WTC11 (cell line): Measurements from ENCODE around the gene FERMT2. TPM values are rescaled to one million over a fixed set of nuclear protein-coding genes. Genes with fewer than 3 reads are reported as not detected.

ENCODE experiments used
- ATAC-seq: fragments of 200-7000 bp; cut with Tn5 transposase; 2 replicates; pipeline ENCODE4 v1.10.0; 2021; ENCODE audit warnings: mild to moderate bottlenecking, moderate library complexity
- CTCF ChIA-PET: fragments of 300-600 bp; sonication (Branson Sonifier 250); formaldehyde crosslinking; loops from one replicate; lab custom pipeline; 2021; ENCODE audit warnings: antibody characterized with exemption; lab: Charles Lee
- POLR2A ChIA-PET: fragments of 350-600 bp; sonication (Branson Sonifier 250); formaldehyde crosslinking; loops from one replicate; lab custom pipeline; 2021; ENCODE audit warnings: antibody characterized with exemption; lab: Charles Lee
- DNase-seq: peaks from one replicate; pipeline ENCODE4 v3.0.0; 2021; ENCODE audit warnings: low spot score
- H3K27ac Mint-ChIP-seq: 2 replicates; pipeline ENCODE4 v1.8.0; 2021; ENCODE audit warnings: mixed read lengths
- H3K27me3 Mint-ChIP-seq: 2 replicates; pipeline ENCODE4 v1.8.0; 2021; ENCODE audit warnings: low read depth, mild to moderate bottlenecking, moderate library complexity, mixed read lengths
- H3K36me3 Mint-ChIP-seq: 2 replicates; pipeline ENCODE4 v1.8.0; 2021; ENCODE audit warnings: mixed read lengths
- H3K4me1 Mint-ChIP-seq: 2 replicates; pipeline ENCODE4 v1.8.0; 2022; ENCODE audit warnings: mixed read lengths
- H3K4me3 Mint-ChIP-seq: 2 replicates; pipeline ENCODE4 v1.8.0; 2021; ENCODE audit warnings: mild to moderate bottlenecking, moderate library complexity, mixed read lengths
- H3K9me3 Mint-ChIP-seq: 2 replicates; pipeline ENCODE4 v1.8.0; 2021; ENCODE audit warnings: mixed read lengths
- AFF4 ChIP-seq: sonication (generic); formaldehyde crosslinking; IDR thresholded peaks from 2 replicates; pipeline ENCODE4 v1.8.1; 2023; ENCODE audit warnings: mild to moderate bottlenecking, missing genetic modification reagents, borderline replicate concordance
- ATF3 ChIP-seq: sonication (generic); formaldehyde crosslinking; conservative IDR thresholded peaks from 2 replicates; pipeline ENCODE4 v1.8.1; 2022; ENCODE audit warnings: mild to moderate bottlenecking, missing genetic modification reagents
- ATF6 ChIP-seq: sonication (generic); formaldehyde crosslinking; IDR thresholded peaks from 2 replicates; pipeline ENCODE4 v1.8.1; 2023; ENCODE audit warnings: mild to moderate bottlenecking, missing genetic modification reagents
- CDX4 ChIP-seq: fragments of 250-450 bp; sonication (Bioruptor Pico); IDR thresholded peaks from 2 replicates; pipeline ENCODE4 v1.9.0; 2021; ENCODE audit warnings: moderate library complexity, mild to moderate bottlenecking, inconsistent platforms, borderline replicate concordance
- ELF4 ChIP-seq: sonication (generic); formaldehyde crosslinking; IDR thresholded peaks from 2 replicates; pipeline ENCODE4 v1.8.1; 2022; ENCODE audit warnings: low read depth, mild to moderate bottlenecking, moderate library complexity, missing genetic modification reagents
- ERG ChIP-seq: fragments of 250-450 bp; sonication (Bioruptor Pico); IDR thresholded peaks from 2 replicates; pipeline ENCODE4 v1.8.0; 2021; ENCODE audit warnings: mild to moderate bottlenecking
- FOXJ3 ChIP-seq: sonication (generic); formaldehyde crosslinking; IDR thresholded peaks from 2 replicates; pipeline ENCODE4 v1.9.0; 2021; ENCODE audit warnings: missing genetic modification reagents, mild to moderate bottlenecking, borderline replicate concordance
- FOXK1 ChIP-seq: sonication (generic); formaldehyde crosslinking; IDR thresholded peaks from 2 replicates; pipeline ENCODE4 v1.8.0; 2022; ENCODE audit warnings: mild to moderate bottlenecking, moderate library complexity, missing genetic modification reagents
- HMGXB4 ChIP-seq: sonication (generic); formaldehyde crosslinking; IDR thresholded peaks from 2 replicates; pipeline ENCODE4 v1.8.1; 2023; ENCODE audit warnings: mild to moderate bottlenecking, moderate library complexity, missing genetic modification reagents
- KAT7 ChIP-seq: sonication (generic); formaldehyde crosslinking; IDR thresholded peaks from 2 replicates; pipeline ENCODE4 v1.8.1; 2023; ENCODE audit warnings: missing genetic modification reagents, mild to moderate bottlenecking, borderline replicate concordance
- MXD4 ChIP-seq: fragments of 250-450 bp; sonication (Bioruptor Pico); IDR thresholded peaks from 2 replicates; pipeline ENCODE4 v1.8.0; 2021; ENCODE audit warnings: mild to moderate bottlenecking, moderate library complexity, borderline replicate concordance
- NFYB ChIP-seq: sonication (generic); formaldehyde crosslinking; conservative IDR thresholded peaks from 2 replicates; pipeline ENCODE4 v1.8.0; 2022; ENCODE audit warnings: low read depth, missing genetic modification reagents
- NR2C2 ChIP-seq: sonication (generic); formaldehyde crosslinking; IDR thresholded peaks from 2 replicates; pipeline ENCODE4 v1.8.0; 2022; ENCODE audit warnings: mild to moderate bottlenecking, missing genetic modification reagents
- RELA ChIP-seq: sonication (generic); formaldehyde crosslinking; IDR thresholded peaks from 2 replicates; pipeline ENCODE4 v1.8.1; 2022; ENCODE audit warnings: missing genetic modification reagents, mild to moderate bottlenecking, borderline replicate concordance
- SMAD3 ChIP-seq: sonication (generic); formaldehyde crosslinking; IDR thresholded peaks from 2 replicates; pipeline ENCODE4 v1.8.0; 2022; ENCODE audit warnings: missing genetic modification reagents, mild to moderate bottlenecking, borderline replicate concordance
- SP1 ChIP-seq: sonication (generic); formaldehyde crosslinking; conservative IDR thresholded peaks from 2 replicates; pipeline ENCODE4 v1.8.1; 2022; ENCODE audit warnings: missing genetic modification reagents
- TEAD4 ChIP-seq: sonication (generic); formaldehyde crosslinking; IDR thresholded peaks from 2 replicates; pipeline ENCODE4 v1.8.0; 2022; ENCODE audit warnings: mild to moderate bottlenecking, missing genetic modification reagents
- USF1 ChIP-seq: sonication (generic); formaldehyde crosslinking; IDR thresholded peaks from 2 replicates; pipeline ENCODE4 v1.8.0; 2022; ENCODE audit warnings: mild to moderate bottlenecking, missing genetic modification reagents
- ZNF138 ChIP-seq: sonication (generic); formaldehyde crosslinking; conservative IDR thresholded peaks from 2 replicates; pipeline ENCODE4 v1.8.1; 2022; ENCODE audit warnings: mild to moderate bottlenecking, moderate library complexity, missing genetic modification reagents
- ZNF416 ChIP-seq: fragments of 250-450 bp; sonication (Bioruptor Pico); IDR thresholded peaks from 2 replicates; pipeline ENCODE4 v1.9.0; 2021; ENCODE audit warnings: mild to moderate bottlenecking, inconsistent platforms
- ZNF423 ChIP-seq: fragments of 250-450 bp; sonication (Bioruptor Pico); IDR thresholded peaks from 2 replicates; pipeline ENCODE4 v2.1.2; 2022; ENCODE audit warnings: mild to moderate bottlenecking, moderate library complexity
- total RNA-seq: library from RNA; stranded (reverse); gene quantifications from 3 replicates; pipeline ENCODE4 v1.2.3, GENCODE V29; 2021

Gene FERMT2
- total RNA-seq, 1 experiment from 2014 or later, result 92.8 TPM

- no peak for TF ChIP-seq HMGXB4 (CRISPR knock-in tag)
- TF ChIP-seq SMAD3 (CRISPR knock-in tag), result no peak
- no peak for TF ChIP-seq USF1 (CRISPR knock-in tag)
- TF ChIP-seq FOXJ3 (CRISPR knock-in tag), result no peak
- no peak for TF ChIP-seq ELF4 (CRISPR knock-in tag)
- no peak for TF ChIP-seq RELA
- TF ChIP-seq KAT7 (CRISPR knock-in tag), result no peak
- TF ChIP-seq CDX4 (CRISPR knock-in tag), result no peak
- TF ChIP-seq ZNF138 (CRISPR knock-in tag), result no peak
Measured at GRCh38 chr14:52848626-52849025, 102.2 kb downstream of the FERMT2 start (continued).

- no peaks in the 10 kb centered on the region for H3K27me3 Mint-ChIP-seq
- no peak for ATAC-seq
- CTCF ChIA-PET, result interaction anchor here (1.0 kb wide), 1 partner anchor 10 kb away, joined by 4 read pairs; no protein-coding TSS in a partner anchor
- H3K4me3 Mint-ChIP-seq, result no peak overlapping the region
- peaks cover 35% of the 10 kb centered on the region for H3K4me1 Mint-ChIP-seq
- no peak for DNase-seq
- no peaks in the 10 kb centered on the region for H3K9me3 Mint-ChIP-seq
- H3K36me3 Mint-ChIP-seq, result no peaks in the 10 kb centered on the region
- POLR2A ChIA-PET, result interaction anchor here (1.0 kb wide), 1 partner anchor 306 kb away, joined by 3 read pairs; the partner anchor contains the start of gene DDHD1
- peak overlapping the region; percentile 77 for H3K27ac Mint-ChIP-seq
- TF ChIP-seq ATF6 (CRISPR knock-in tag) (no peak), SP1 (CRISPR knock-in tag) (no peak), TEAD4 (no peak), ERG (CRISPR knock-in tag) (no peak), MXD4 (no peak), ZNF423 (CRISPR knock-in tag) (no peak)
Measured at GRCh38 chr14:52846591-52846990, 104.3 kb downstream of the FERMT2 start.

- DNase-seq, result no peak
- ChIA-PET CTCF (interaction anchor here (1.1 kb wide), 1 partner anchor 66 kb away, joined by 6 read pairs; no protein-coding TSS in a partner anchor), POLR2A (no interaction called here)
- Mint-ChIP-seq H3K9me3 (peaks cover under 1% of the 10 kb centered on the region; the same call in 1 of the 2 replicates), H3K36me3 (no peaks in the 10 kb centered on the region), H3K4me3 (no peak overlapping the region), H3K27ac (peak overlapping the region; percentile 94)
- TF ChIP-seq ATF3 (CRISPR knock-in tag) (no peak), SMAD3 (CRISPR knock-in tag) (no peak), NFYB (CRISPR knock-in tag) (no peak), AFF4 (CRISPR knock-in tag) (no peak), ZNF416 (CRISPR knock-in tag) (no peak), NR2C2 (no peak), TEAD4 (no peak), FOXK1 (CRISPR knock-in tag) (no peak)
- TF ChIP-seq, all 79 proteins: peak for 0
- Mint-ChIP-seq H3K4me1 (peaks cover 37% of the 10 kb centered on the region), H3K27me3 (no peaks in the 10 kb centered on the region)
- ATAC-seq, result no peak
Measured at GRCh38 chr14:52845081-52845480, 105.8 kb downstream of the FERMT2 start.
